H1 (cell line): ENCODE data around the gene KLF6. TPM values are rescaled to one million over a fixed set of nuclear protein-coding genes. Genes with fewer than 3 reads are reported as not detected.

ENCODE experiments used
- polyA plus RNA-seq, 7 experiments: library from polyadenylated mRNA; depleted of rRNA in 3 of 7; stranded (reverse) in 5 of 7; unstranded in 2 of 7; fragments of >200 nt in 5 of 7; fragments of 200-250 nt in 2 of 7; gene quantifications; 1 replicate in 5 of 7; 2 replicates in 1 of 7; 4 replicates in 1 of 7; pipeline versions ENCODE4 v1.2.1 to v1.2.3, GENCODE V29; 2011 to 2013; ENCODE audit warnings: missing spikeins in 2 of 7, mixed read lengths in 2 of 7
- total RNA-seq: library from RNA; stranded (reverse); fragmentation: NEBNext Ultra II Directional; extraction: Animal tissue kit (Norgen Biotek cat#: 25700); gene quantifications from 2 replicates; pipeline ENCODE4 v1.2.1, GENCODE V29; 2021
- TF ChIP-seq, protein P1 (sequence below): IDR thresholded peaks from 2 replicates; pipeline ENCODE4 v1.6.1; 2011; ENCODE audit warnings: low read depth, mild to moderate bottlenecking, low read length; ENCODE audit not compliant: insufficient read depth

KLF6 gene
- total and polyA plus RNA-seq, 2 of the 8 experiments (the other 6 are each of a cell fraction or from before 2014, with no cell fraction given), result 5.7 to 19.5 TPM

DNA sequence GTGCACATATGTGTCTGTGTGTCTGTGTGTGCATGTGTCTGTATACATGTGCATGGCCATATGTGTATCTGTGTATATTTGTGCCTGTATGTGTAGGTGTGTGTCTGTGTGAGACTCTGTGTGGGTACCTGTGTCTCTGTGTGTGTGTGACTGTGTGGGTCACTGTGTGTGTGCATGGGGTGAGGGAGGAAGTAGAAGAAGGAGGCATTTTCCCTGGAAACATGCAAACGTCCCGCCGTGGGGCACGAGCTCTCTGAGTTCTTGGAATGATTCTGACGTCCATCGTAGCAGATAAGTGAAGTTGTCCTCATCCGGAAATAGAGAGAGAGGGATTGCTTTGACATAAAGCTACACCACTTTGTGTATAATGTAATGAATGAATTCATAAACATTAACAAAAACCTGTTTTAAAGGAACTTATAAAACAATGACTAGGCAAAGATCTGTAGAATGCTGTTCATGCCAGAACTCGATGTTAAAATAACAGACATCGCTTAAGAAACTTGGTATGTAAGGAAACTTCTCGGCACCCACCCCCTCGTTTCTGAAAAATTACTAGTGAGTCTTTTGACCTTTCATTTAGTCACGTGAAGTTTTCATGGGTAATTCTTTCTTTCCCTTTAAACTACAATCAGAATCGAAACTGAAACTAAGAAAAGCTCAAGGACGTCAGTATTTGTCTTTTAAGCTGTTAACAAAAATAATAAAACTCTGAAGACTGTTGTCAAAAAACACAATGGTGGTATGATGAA lies 43.6 kb upstream of the KLF6 start (continued):
- TF ChIP-seq, protein P1, sequence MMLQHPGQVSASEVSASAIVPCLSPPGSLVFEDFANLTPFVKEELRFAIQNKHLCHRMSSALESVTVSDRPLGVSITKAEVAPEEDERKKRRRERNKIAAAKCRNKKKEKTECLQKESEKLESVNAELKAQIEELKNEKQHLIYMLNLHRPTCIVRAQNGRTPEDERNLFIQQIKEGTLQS, result no peak
